ENCODE measurements around the gene PLRG1.

PLRG1 gene

DNA sequence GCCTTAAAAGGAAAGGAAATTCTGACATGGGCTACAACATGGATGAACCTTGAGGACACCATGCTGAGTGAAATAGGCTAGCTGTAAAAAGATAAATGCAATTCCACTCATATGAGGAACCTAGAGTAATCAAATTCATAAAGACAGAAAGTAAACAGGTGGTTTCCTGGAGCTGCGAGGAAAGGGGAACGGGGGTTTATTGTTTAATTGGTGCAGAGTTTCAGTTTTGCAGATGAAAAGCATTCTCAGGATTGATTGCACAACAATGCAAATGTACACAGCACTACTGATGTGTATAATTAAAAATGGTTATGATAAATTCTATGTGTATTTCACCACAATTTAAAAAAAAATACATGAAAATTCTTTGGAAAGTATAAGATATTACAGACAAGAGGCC lies 24.0 kb downstream of the PLRG1 start:
- peak overlapping the region; percentile 33 for H3K4me2 ChIP-seq (ENCODE audit: low read length)
- H3K27ac ChIP-seq (ENCODE audit: low read depth, low read length), result no peak overlapping the region
- H3K9me2 ChIP-seq (replicated peaks; ENCODE audit: control insufficient read depth, low read length), result no peaks in the 10 kb centered on the region
- no peaks in the 10 kb centered on the region for H3K36me3 ChIP-seq (ENCODE audit: control insufficient read depth, low read length)
- H3F3A ChIP-seq (ENCODE audit: control insufficient read depth, insufficient read depth), result no peaks in the 10 kb centered on the region
- H3K27me3 ChIP-seq (ENCODE audit: control insufficient read depth, low read length), result no peaks in the 10 kb centered on the region
- no peak overlapping the region for H3K4me3 ChIP-seq (ENCODE audit: low read length)
- H3K4me1 ChIP-seq (ENCODE audit: control insufficient read depth, low read length), result peaks cover 22% of the 10 kb centered on the region
- TF ChIP-seq, protein P1, sequence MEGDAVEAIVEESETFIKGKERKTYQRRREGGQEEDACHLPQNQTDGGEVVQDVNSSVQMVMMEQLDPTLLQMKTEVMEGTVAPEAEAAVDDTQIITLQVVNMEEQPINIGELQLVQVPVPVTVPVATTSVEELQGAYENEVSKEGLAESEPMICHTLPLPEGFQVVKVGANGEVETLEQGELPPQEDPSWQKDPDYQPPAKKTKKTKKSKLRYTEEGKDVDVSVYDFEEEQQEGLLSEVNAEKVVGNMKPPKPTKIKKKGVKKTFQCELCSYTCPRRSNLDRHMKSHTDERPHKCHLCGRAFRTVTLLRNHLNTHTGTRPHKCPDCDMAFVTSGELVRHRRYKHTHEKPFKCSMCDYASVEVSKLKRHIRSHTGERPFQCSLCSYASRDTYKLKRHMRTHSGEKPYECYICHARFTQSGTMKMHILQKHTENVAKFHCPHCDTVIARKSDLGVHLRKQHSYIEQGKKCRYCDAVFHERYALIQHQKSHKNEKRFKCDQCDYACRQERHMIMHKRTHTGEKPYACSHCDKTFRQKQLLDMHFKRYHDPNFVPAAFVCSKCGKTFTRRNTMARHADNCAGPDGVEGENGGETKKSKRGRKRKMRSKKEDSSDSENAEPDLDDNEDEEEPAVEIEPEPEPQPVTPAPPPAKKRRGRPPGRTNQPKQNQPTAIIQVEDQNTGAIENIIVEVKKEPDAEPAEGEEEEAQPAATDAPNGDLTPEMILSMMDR (IDR thresholded peaks at IDR 0.05; ENCODE audit: low read depth, low read length, poor library complexity, severe bottlenecking), result no peak
- no peak for TF ChIP-seq EZH2phosphoT487 (IDR thresholded peaks at IDR 0.05; ENCODE audit: borderline replicate concordance, low read length)
- H3K9me3 ChIP-seq (ENCODE audit: control insufficient read depth, insufficient read depth, low read length), result no peaks in the 10 kb centered on the region
- no peaks in the 10 kb centered on the region for H3K79me2 ChIP-seq (ENCODE audit: control insufficient read depth, low read length)
- no peaks in the 10 kb centered on the region for H4K20me1 ChIP-seq (ENCODE audit: control insufficient read depth, insufficient read depth, low read depth, low read length)

DNA sequence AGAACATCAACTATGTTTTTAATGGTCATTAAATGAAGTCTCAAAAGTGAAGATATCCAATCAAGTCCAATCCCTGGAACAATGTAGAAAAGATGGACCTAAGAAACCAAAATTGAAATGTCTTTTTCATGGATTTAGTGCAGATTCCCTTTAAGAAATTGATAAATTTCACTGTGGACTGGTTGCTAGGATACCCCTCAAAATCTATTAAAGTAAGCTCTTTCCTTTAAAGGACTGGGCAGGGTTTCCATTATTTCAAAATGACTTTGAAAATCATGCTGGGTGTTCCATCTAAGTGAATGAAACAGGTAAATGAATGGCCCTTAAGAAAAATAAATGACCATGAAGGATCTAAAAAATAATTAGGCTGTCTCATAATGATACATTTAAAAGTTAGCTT lies 28.6 kb downstream of the PLRG1 start:
- H3K4me3 ChIP-seq (ENCODE audit: low read length), result no peak overlapping the region
- no peaks in the 10 kb centered on the region for H4K20me1 ChIP-seq (ENCODE audit: control insufficient read depth, insufficient read depth, low read depth, low read length)
- H3K36me3 ChIP-seq (ENCODE audit: control insufficient read depth, low read length), result no peaks in the 10 kb centered on the region
- H3K27me3 ChIP-seq (ENCODE audit: control insufficient read depth, low read length), result peaks cover 4% of the 10 kb centered on the region; the same call in 1 of the 2 replicates
- H3K4me2 ChIP-seq (ENCODE audit: low read length), result no peak overlapping the region
- H3K9me2 ChIP-seq (replicated peaks; ENCODE audit: control insufficient read depth, low read length), result no peaks in the 10 kb centered on the region
- no peaks in the 10 kb centered on the region for H3F3A ChIP-seq (ENCODE audit: control insufficient read depth, insufficient read depth)
- H3K4me1 ChIP-seq (ENCODE audit: control insufficient read depth, low read length), result peaks cover 11% of the 10 kb centered on the region
- H3K79me2 ChIP-seq (ENCODE audit: control insufficient read depth, low read length), result no peaks in the 10 kb centered on the region
- H3K9me3 ChIP-seq (ENCODE audit: control insufficient read depth, insufficient read depth, low read length), result no peaks in the 10 kb centered on the region
- no peak overlapping the region for H3K27ac ChIP-seq (ENCODE audit: low read depth, low read length)
- TF ChIP-seq EZH2phosphoT487 (IDR thresholded peaks at IDR 0.05; ENCODE audit: borderline replicate concordance, low read length), result no peak
- TF ChIP-seq, protein P1 (IDR thresholded peaks at IDR 0.05; ENCODE audit: low read depth, low read length, poor library complexity, severe bottlenecking), result no peak

DNA sequence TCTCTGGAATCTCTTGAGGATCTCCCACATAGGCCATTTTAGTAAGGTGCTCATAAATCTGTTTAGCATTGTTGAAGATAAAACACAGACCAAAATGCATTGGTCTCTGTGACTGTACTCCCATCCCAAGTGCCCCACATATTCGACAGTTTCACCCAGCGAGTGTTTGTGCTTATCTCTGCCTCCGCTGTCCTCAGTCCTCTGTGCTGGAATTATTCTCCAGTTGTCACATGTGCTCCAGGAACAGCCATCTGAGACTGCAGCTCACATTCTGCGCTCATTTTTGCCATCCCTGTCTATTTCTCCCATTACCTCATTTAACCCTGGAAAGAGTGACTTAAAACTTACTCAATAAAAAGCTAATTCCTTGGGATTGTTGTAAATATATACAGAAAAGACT lies 31.0 kb downstream of the PLRG1 start:
- no peaks in the 10 kb centered on the region for H3F3A ChIP-seq (ENCODE audit: control insufficient read depth, insufficient read depth)
- H3K4me1 ChIP-seq (ENCODE audit: control insufficient read depth, low read length), result no peaks in the 10 kb centered on the region
- H3K27ac ChIP-seq (ENCODE audit: low read depth, low read length), result no peak overlapping the region
- no peaks in the 10 kb centered on the region for H3K36me3 ChIP-seq (ENCODE audit: control insufficient read depth, low read length)
- H3K79me2 ChIP-seq (ENCODE audit: control insufficient read depth, low read length), result no peaks in the 10 kb centered on the region
- H3K9me2 ChIP-seq (replicated peaks; ENCODE audit: control insufficient read depth, low read length), result no peaks in the 10 kb centered on the region
- no peaks in the 10 kb centered on the region for H3K9me3 ChIP-seq (ENCODE audit: control insufficient read depth, insufficient read depth, low read length)
- no peak for TF ChIP-seq EZH2phosphoT487 (IDR thresholded peaks at IDR 0.05; ENCODE audit: borderline replicate concordance, low read length)
- TF ChIP-seq, protein P1 (IDR thresholded peaks at IDR 0.05; ENCODE audit: low read depth, low read length, poor library complexity, severe bottlenecking), result no peak
- H3K4me2 ChIP-seq (ENCODE audit: low read length), result no peak overlapping the region
- H3K27me3 ChIP-seq (ENCODE audit: control insufficient read depth, low read length), result peaks cover 4% of the 10 kb centered on the region
- no peaks in the 10 kb centered on the region for H4K20me1 ChIP-seq (ENCODE audit: control insufficient read depth, insufficient read depth, low read depth, low read length)
- no peak overlapping the region for H3K4me3 ChIP-seq (ENCODE audit: low read length)

DNA sequence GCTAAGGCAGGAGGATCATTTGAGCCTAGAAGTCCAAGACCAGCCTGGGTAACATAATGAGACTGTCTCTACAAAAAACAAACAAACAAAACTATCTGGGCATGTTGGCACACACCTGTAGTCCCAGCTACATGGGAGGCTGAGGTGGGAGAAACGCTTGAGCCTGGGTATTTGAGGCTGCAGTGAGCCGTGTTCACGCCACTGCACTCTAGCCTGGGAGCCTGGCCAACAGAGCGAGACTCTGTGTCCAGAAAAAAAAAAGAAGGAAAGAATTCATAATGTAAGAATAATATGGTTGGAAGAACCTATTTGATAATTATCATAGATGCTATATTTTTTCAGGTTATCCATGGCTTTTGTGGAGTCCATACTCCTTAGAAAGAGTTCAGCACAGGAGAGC lies 32.6 kb downstream of the PLRG1 start:
- TF ChIP-seq EZH2phosphoT487 (IDR thresholded peaks at IDR 0.05; ENCODE audit: borderline replicate concordance, low read length), result no peak
- TF ChIP-seq, protein P1 (IDR thresholded peaks at IDR 0.05; ENCODE audit: low read depth, low read length, poor library complexity, severe bottlenecking), result no peak
- H4K20me1 ChIP-seq (ENCODE audit: control insufficient read depth, insufficient read depth, low read depth, low read length), result no peaks in the 10 kb centered on the region
- peaks cover 4% of the 10 kb centered on the region for H3K27me3 ChIP-seq (ENCODE audit: control insufficient read depth, low read length)
- H3K4me3 ChIP-seq (ENCODE audit: low read length), result no peak overlapping the region
- no peaks in the 10 kb centered on the region for H3K4me1 ChIP-seq (ENCODE audit: control insufficient read depth, low read length)
- H3K4me2 ChIP-seq (ENCODE audit: low read length), result no peak overlapping the region
- H3K27ac ChIP-seq (ENCODE audit: low read depth, low read length), result no peak overlapping the region
- no peaks in the 10 kb centered on the region for H3F3A ChIP-seq (ENCODE audit: control insufficient read depth, insufficient read depth)
- no peaks in the 10 kb centered on the region for H3K9me2 ChIP-seq (replicated peaks; ENCODE audit: control insufficient read depth, low read length)
- H3K79me2 ChIP-seq (ENCODE audit: control insufficient read depth, low read length), result no peaks in the 10 kb centered on the region
- no peaks in the 10 kb centered on the region for H3K36me3 ChIP-seq (ENCODE audit: control insufficient read depth, low read length)
- no peaks in the 10 kb centered on the region for H3K9me3 ChIP-seq (ENCODE audit: control insufficient read depth, insufficient read depth, low read length)
